Neural progenitor cell (in vitro differentiated cells): ENCODE measurements around the gene SEMA6B. TPM values are rescaled to one million over a fixed set of nuclear protein-coding genes. Genes with fewer than 3 reads are reported as not detected.

ENCODE experiments used
- DNase-seq: peaks from one replicate; pipeline ENCODE4 v3.0.0-alpha.2; 2016; ENCODE audit warnings: low spot score
- H2AFZ ChIP-seq: fragments of 200-600 bp; sonication (generic); replicated peaks from 2 replicates; pipeline ENCODE4 v1.6.1; 2016; ENCODE audit warnings: antibody characterized with exemption
- H3F3A ChIP-seq: fragments of 200-600 bp; sonication (generic); 2 replicates; pipeline ENCODE4 v1.6.1; 2016; ENCODE audit warnings: antibody characterized with exemption, low read depth
- H3K27ac ChIP-seq: fragments of 200-600 bp; sonication (generic); 2 replicates; pipeline ENCODE4 v1.5.1; 2016; ENCODE audit warnings: mild to moderate bottlenecking
- H3K27me3 ChIP-seq: fragments of 200-600 bp; sonication (generic); 2 replicates; pipeline ENCODE4 v1.6.1; 2016; ENCODE audit warnings: mild to moderate bottlenecking, moderate library complexity
- H3K36me3 ChIP-seq: fragments of 200-600 bp; sonication (generic); 2 replicates; pipeline ENCODE4 v1.5.1; 2016
- H3K4me1 ChIP-seq: fragments of 200-600 bp; sonication (generic); 2 replicates; pipeline ENCODE4 v1.6.1; 2016; ENCODE audit warnings: mixed run types
- H3K4me2 ChIP-seq: fragments of 200-600 bp; sonication (generic); 2 replicates; pipeline ENCODE4 v1.6.1; 2016
- H3K4me3 ChIP-seq: fragments of 200-600 bp; sonication (generic); 2 replicates; pipeline ENCODE4 v1.5.1; 2016
- H3K79me2 ChIP-seq: fragments of 200-600 bp; sonication (generic); 2 replicates; pipeline ENCODE4 v1.6.1; 2016; ENCODE audit warnings: low read depth
- H3K9ac ChIP-seq: fragments of 200-600 bp; sonication (generic); 2 replicates; pipeline ENCODE4 v1.6.1; 2016
- H3K9me3 ChIP-seq: fragments of 200-600 bp; sonication (generic); 2 replicates; pipeline ENCODE4 v1.5.1; 2016; ENCODE audit warnings: low read depth
- H4K20me1 ChIP-seq: fragments of 200-600 bp; sonication (generic); 2 replicates; pipeline ENCODE4 v1.6.1; 2016; ENCODE audit warnings: low read depth
- H3K27ac Mint-ChIP-seq: 3 replicates; pipeline ENCODE4 v1.8.0; 2021; ENCODE audit warnings: mixed read lengths
- H3K27me3 Mint-ChIP-seq: 2 replicates; pipeline ENCODE4 v1.8.0; 2022; ENCODE audit warnings: low read depth, mild to moderate bottlenecking, inconsistent platforms, moderate library complexity, mixed read lengths; ENCODE audit not compliant: insufficient read depth
- H3K36me3 Mint-ChIP-seq: 3 replicates; pipeline ENCODE4 v1.8.0; 2021; ENCODE audit warnings: mixed read lengths
- H3K4me1 Mint-ChIP-seq: 3 replicates; pipeline ENCODE4 v1.8.0; 2021; ENCODE audit warnings: mixed read lengths
- H3K4me3 Mint-ChIP-seq: 3 replicates; pipeline ENCODE4 v1.8.0; 2021; ENCODE audit warnings: mild to moderate bottlenecking, moderate library complexity, mixed read lengths
- H3K9me3 Mint-ChIP-seq: 3 replicates; pipeline ENCODE4 v1.8.0; 2020; ENCODE audit warnings: mixed read lengths
- EZH2 ChIP-seq: fragments of 200-600 bp; sonication (generic); IDR thresholded peaks from 2 replicates; pipeline ENCODE4 v1.6.1; 2017; ENCODE audit warnings: antibody characterized with exemption, mild to moderate bottlenecking, moderate library complexity
- EZH2phosphoT487 ChIP-seq: fragments of 200-600 bp; sonication (generic); IDR thresholded peaks from 2 replicates; pipeline ENCODE4 v1.6.1; 2017; ENCODE audit warnings: antibody characterized with exemption
- total RNA-seq: library from RNA; depleted of rRNA; stranded (reverse); fragments of >200 nt; gene quantifications from 2 replicates; pipeline ENCODE4 v1.2.3, GENCODE V29; 2015; ENCODE audit warnings: low replicate concordance
- TF ChIP-seq, protein P1 (sequence below): fragments of 200-600 bp; sonication (generic); IDR thresholded peaks from 2 replicates; pipeline ENCODE4 v1.5.1; 2017; ENCODE audit warnings: antibody characterized with exemption, mild to moderate bottlenecking

The SEMA6B gene
- total RNA-seq, 1 donor from 2014 or later, result 22.6 TPM

GRCh38 chr19:4522291-4523002, 37.0 kb downstream of the SEMA6B start:
- no peaks in the 10 kb centered on the region for H3K4me1 ChIP-seq
- H4K20me1 ChIP-seq, result peaks cover 3% of the 10 kb centered on the region
- H3K4me2 ChIP-seq, result no peak overlapping the region
- no peaks in the 10 kb centered on the region for H3K9me3 ChIP-seq
- no peak for DNase-seq
- H3K9me3 Mint-ChIP-seq, result peaks cover 3% of the 10 kb centered on the region
- H3K79me2 ChIP-seq, result no peaks in the 10 kb centered on the region
- TF ChIP-seq EZH2 (no peak), EZH2phosphoT487 (no peak)
- TF ChIP-seq, protein P1, sequence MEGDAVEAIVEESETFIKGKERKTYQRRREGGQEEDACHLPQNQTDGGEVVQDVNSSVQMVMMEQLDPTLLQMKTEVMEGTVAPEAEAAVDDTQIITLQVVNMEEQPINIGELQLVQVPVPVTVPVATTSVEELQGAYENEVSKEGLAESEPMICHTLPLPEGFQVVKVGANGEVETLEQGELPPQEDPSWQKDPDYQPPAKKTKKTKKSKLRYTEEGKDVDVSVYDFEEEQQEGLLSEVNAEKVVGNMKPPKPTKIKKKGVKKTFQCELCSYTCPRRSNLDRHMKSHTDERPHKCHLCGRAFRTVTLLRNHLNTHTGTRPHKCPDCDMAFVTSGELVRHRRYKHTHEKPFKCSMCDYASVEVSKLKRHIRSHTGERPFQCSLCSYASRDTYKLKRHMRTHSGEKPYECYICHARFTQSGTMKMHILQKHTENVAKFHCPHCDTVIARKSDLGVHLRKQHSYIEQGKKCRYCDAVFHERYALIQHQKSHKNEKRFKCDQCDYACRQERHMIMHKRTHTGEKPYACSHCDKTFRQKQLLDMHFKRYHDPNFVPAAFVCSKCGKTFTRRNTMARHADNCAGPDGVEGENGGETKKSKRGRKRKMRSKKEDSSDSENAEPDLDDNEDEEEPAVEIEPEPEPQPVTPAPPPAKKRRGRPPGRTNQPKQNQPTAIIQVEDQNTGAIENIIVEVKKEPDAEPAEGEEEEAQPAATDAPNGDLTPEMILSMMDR, result no peak
- H3K36me3 Mint-ChIP-seq, result no peaks in the 10 kb centered on the region
- no peak overlapping the region for H2AFZ ChIP-seq
- no peaks in the 10 kb centered on the region for H3K36me3 ChIP-seq
- peaks cover 3% of the 10 kb centered on the region for H3K4me1 Mint-ChIP-seq
- no peak overlapping the region for H3K27ac Mint-ChIP-seq
- H3K4me3 ChIP-seq, result no peak overlapping the region
- no peak overlapping the region for H3K9ac ChIP-seq
- no peaks in the 10 kb centered on the region for H3F3A ChIP-seq
- no peak overlapping the region for H3K27ac ChIP-seq
- H3K27me3 ChIP-seq, result peaks cover 7% of the 10 kb centered on the region
- no peak overlapping the region for H3K4me3 Mint-ChIP-seq
- peaks cover 12% of the 10 kb centered on the region for H3K27me3 Mint-ChIP-seq

DNA sequence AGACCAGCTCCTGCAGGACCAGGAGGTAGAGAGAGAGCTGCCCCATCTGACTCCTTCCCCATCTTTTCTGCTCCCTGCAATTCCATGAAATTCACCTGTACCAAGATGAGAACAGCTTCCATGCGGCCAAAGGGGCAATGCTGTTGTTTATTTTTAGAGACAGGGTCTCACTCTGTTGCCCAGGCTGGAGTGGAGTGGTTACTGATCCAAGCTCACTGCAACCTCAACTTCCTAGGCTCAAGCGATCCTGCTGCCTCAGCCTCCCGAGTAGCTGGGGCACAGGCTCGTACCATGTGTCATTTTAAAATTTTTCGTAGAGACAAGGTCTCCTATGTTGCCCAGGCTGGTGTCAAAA, 37.6 kb downstream of the SEMA6B start:
- no peak overlapping the region for H3K9ac ChIP-seq
- H3K9me3 Mint-ChIP-seq, result peaks cover 3% of the 10 kb centered on the region
- no peaks in the 10 kb centered on the region for H3K9me3 ChIP-seq
- H3K27ac Mint-ChIP-seq, result no peak overlapping the region
- no peaks in the 10 kb centered on the region for H3F3A ChIP-seq
- no peaks in the 10 kb centered on the region for H3K36me3 ChIP-seq
- no peak overlapping the region for H3K4me3 Mint-ChIP-seq
- no peaks in the 10 kb centered on the region for H3K79me2 ChIP-seq
- peaks cover 1% of the 10 kb centered on the region for H3K4me1 ChIP-seq
- H4K20me1 ChIP-seq, result peaks cover 3% of the 10 kb centered on the region
- H3K27me3 ChIP-seq, result peaks cover 7% of the 10 kb centered on the region
- H3K36me3 Mint-ChIP-seq, result no peaks in the 10 kb centered on the region
- H3K27ac ChIP-seq, result no peak overlapping the region
- H3K4me3 ChIP-seq, result no peak overlapping the region
- H2AFZ ChIP-seq, result no peak overlapping the region
- no peak for DNase-seq
- H3K4me1 Mint-ChIP-seq, result peaks cover 3% of the 10 kb centered on the region
- no peak overlapping the region for H3K4me2 ChIP-seq
- H3K27me3 Mint-ChIP-seq, result peaks cover 12% of the 10 kb centered on the region
- TF ChIP-seq EZH2, result no peak
- no peak for TF ChIP-seq EZH2phosphoT487
- TF ChIP-seq, protein P1, result no peak

DNA sequence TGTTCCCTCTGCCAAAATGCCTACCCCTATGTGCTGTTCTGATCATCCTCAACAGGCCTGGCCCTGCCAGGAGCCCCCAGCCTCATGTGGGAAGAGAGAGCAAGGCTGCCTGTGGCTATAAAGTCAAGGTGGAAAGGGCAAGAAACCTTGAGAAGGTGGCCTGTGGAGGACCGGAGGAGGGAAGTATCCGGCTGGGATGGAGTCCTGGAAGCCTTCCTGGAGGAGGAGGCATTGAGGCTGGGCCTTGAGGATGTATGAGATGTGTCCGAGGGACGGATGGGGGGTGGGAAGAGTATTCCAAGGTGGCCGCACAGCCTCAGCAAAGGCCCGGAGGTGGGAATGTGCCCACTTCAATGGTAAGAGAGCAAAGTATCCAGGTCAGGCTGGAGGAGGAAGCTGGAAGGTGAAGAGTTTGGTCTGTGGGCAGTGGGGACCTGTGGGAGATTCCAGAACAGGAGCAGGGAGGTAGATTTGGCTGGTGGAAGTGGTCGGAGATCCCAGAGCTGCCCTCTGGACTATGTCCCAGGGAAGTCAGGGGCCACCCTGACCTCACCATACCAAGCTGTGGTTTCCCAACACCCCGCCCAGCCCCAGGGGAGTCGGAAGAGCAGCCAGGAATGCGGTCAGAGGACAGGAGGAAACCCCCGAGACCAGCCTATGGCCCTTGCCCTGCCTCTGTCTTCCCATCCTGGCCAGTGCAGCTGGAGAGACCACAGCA, 38.2 kb downstream of the SEMA6B start:
- H3K36me3 ChIP-seq, result no peaks in the 10 kb centered on the region
- H3K4me1 ChIP-seq, result peaks cover 6% of the 10 kb centered on the region
- H3K9ac ChIP-seq, result no peak overlapping the region
- H2AFZ ChIP-seq, result no peak overlapping the region
- Mint-ChIP-seq H3K27me3 (peaks cover 12% of the 10 kb centered on the region), H3K4me1 (peaks cover 3% of the 10 kb centered on the region), H3K27ac (peak overlapping the region; percentile 26), H3K36me3 (no peaks in the 10 kb centered on the region), H3K9me3 (peaks cover 3% of the 10 kb centered on the region), H3K4me3 (peak overlapping the region; percentile 3)
- H3K4me3 ChIP-seq, result no peak overlapping the region
- H3K79me2 ChIP-seq, result no peaks in the 10 kb centered on the region
- H4K20me1 ChIP-seq, result peaks cover 3% of the 10 kb centered on the region
- no peak overlapping the region for H3K4me2 ChIP-seq
- peaks cover 7% of the 10 kb centered on the region for H3K27me3 ChIP-seq
- H3F3A ChIP-seq, result no peaks in the 10 kb centered on the region
- H3K9me3 ChIP-seq, result no peaks in the 10 kb centered on the region
- H3K27ac ChIP-seq, result no peak overlapping the region
- no peak for DNase-seq
- TF ChIP-seq, protein P1, result no peak
- TF ChIP-seq EZH2 (no peak), EZH2phosphoT487 (no peak)
